SJSA1 (cell line): ENCODE results near the gene GLTPD2. TPM values are rescaled to one million over a fixed set of nuclear protein-coding genes. Genes with fewer than 3 reads are reported as not detected.
"Not testable (repeated sequence)": the region's sequence is repeated elsewhere in the genome, so short reads cannot be mapped to it uniquely, and the experiment has no call there.

Experiments used
- DNase-seq, 2 experiments: peaks; one replicate each; pipeline ENCODE4 v3.0.0-alpha.2; 2015 to 2020; ENCODE audit warnings: low spot score in 2 of 2, low read depth in 1 of 2
- H3K27ac ChIP-seq: fragments of 250-450 bp; sonication (Bioruptor Pico); 2 replicates; pipeline ENCODE4 v1.5.1; 2020; ENCODE audit warnings: mild to moderate bottlenecking, moderate library complexity
- H3K27me3 ChIP-seq: fragments of 250-450 bp; sonication (Bioruptor Pico); replicated peaks from 2 replicates; pipeline ENCODE4 v1.5.1; 2020; ENCODE audit warnings: mild to moderate bottlenecking, moderate library complexity
- H3K36me3 ChIP-seq: fragments of 250-450 bp; sonication (Bioruptor Pico); 2 replicates; pipeline ENCODE4 v1.5.1; 2020; ENCODE audit warnings: mild to moderate bottlenecking
- H3K4me1 ChIP-seq: fragments of 250-450 bp; sonication (Bioruptor Pico); replicated peaks from 2 replicates; pipeline ENCODE4 v1.6.1; 2021; ENCODE audit warnings: mild to moderate bottlenecking
- H3K4me3 ChIP-seq: fragments of 250-450 bp; sonication (Bioruptor Pico); 2 replicates; pipeline ENCODE4 v1.5.1; 2020; ENCODE audit warnings: mild to moderate bottlenecking
- H3K9me3 ChIP-seq: fragments of 250-450 bp; sonication (Bioruptor Pico); replicated peaks from 2 replicates; pipeline ENCODE4 v1.5.1; 2020; ENCODE audit warnings: mild to moderate bottlenecking
- total RNA-seq: library from RNA; depleted of rRNA; stranded (reverse); fragments of >200 nt; shearing (Covaris generic); gene quantifications from 2 replicates; pipeline ENCODE4 v1.2.3, GENCODE V29; 2014

GLTPD2 gene
- total RNA-seq, 1 experiment from 2014 or later, result not detected

- peak; percentile 22 to 85 for DNase-seq
- peaks cover 6% of the 10 kb centered on the region for H3K4me1 ChIP-seq
- peak within 1 kb of the TSS; percentile 59; the same call in 1 of the 2 replicates for H3K27ac ChIP-seq
- peaks cover 6% of the 10 kb centered on the region for H3K36me3 ChIP-seq
- H3K27me3 ChIP-seq, result no peaks in the 10 kb centered on the region
- peak within 1 kb of the TSS; percentile 89 for H3K4me3 ChIP-seq
- no peaks in the 10 kb centered on the region for H3K9me3 ChIP-seq
These were observed 18.2 kb downstream of the GLTPD2 start, which contains the start of gene PLD2 for GRCh38 chr17:4806777-4807604. Gene PLD2, plus strand, starts transcription at chr17:4807152. Its CDS starts 621 bp downstream, at chr17:4807773.

DNA sequence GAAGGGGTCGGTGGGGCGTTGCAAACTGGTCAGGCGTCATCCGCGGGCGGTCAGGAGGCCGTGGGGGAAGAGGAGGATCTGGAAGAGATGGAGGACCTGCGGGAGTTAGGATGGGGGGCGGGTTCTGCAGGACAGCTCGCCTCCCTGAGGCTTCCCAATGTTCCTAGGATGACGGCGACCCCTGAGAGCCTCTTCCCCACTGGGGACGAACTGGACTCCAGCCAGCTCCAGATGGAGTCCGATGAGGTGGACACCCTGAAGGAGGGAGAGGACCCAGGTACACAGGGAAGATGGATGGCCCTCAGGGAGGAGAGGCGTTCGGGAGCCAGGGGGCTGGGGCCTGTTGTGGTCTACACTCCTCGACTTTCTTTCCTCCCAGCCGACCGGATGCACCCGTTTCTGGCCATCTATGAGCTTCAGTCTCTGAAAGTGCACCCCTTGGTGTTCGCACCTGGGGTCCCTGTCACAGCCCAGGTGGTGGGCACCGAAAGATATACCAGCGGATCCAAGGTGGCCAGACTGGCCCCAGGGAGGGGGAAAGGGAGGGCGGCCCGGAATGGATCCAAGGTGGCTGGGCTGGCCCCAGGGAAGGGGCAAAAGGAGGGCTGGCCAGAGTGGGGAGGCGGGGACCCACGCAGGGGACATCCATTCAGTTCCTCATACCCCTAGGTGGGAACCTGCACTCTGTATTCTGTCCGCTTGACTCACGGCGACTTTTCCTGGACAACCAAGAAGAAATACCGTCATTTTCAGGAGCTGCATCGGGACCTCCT lies 19.0 kb downstream of the GLTPD2 start:
- peaks cover 6% of the 10 kb centered on the region for H3K36me3 ChIP-seq
- no peak for DNase-seq
- no peak overlapping the region for H3K27ac ChIP-seq
- no peaks in the 10 kb centered on the region for H3K9me3 ChIP-seq
- peaks cover 6% of the 10 kb centered on the region for H3K4me1 ChIP-seq
- H3K4me3 ChIP-seq, result peak overlapping the region; percentile 89
- no peaks in the 10 kb centered on the region for H3K27me3 ChIP-seq

- no peak for DNase-seq
- peaks cover 6% of the 10 kb centered on the region for H3K4me1 ChIP-seq
- no peaks in the 10 kb centered on the region for H3K27me3 ChIP-seq
- no peaks in the 10 kb centered on the region for H3K9me3 ChIP-seq
- H3K4me3 ChIP-seq, result no peak overlapping the region
- peaks cover 6% of the 10 kb centered on the region for H3K36me3 ChIP-seq
- no peak overlapping the region for H3K27ac ChIP-seq
These were observed 19.6 kb downstream of the GLTPD2 start for GRCh38 chr17:4808378-4808767.

- Histone ChIP-seq H3K36me3 (peaks cover 13% of the 10 kb centered on the region), H3K4me1 (peaks cover 6% of the 10 kb centered on the region), H3K27ac (no peak overlapping the region), H3K4me3 (no peak overlapping the region), H3K27me3 (no peaks in the 10 kb centered on the region), H3K9me3 (no peaks in the 10 kb centered on the region)
- no peak for DNase-seq
These were observed 22.0 kb downstream of the GLTPD2 start for GRCh38 chr17:4810696-4811290.

GRCh38 chr17:4811471-4811870 lies 22.7 kb downstream of the GLTPD2 start:
- H3K4me3 ChIP-seq, result no peak overlapping the region
- peaks cover 6% of the 10 kb centered on the region for H3K4me1 ChIP-seq
- no peaks in the 10 kb centered on the region for H3K9me3 ChIP-seq
- no peak for DNase-seq
- H3K27ac ChIP-seq, result no peak overlapping the region
- H3K27me3 ChIP-seq, result no peaks in the 10 kb centered on the region
- H3K36me3 ChIP-seq, result peaks cover 13% of the 10 kb centered on the region

- no peak for DNase-seq
- H3K4me1 ChIP-seq, result peaks cover 3% of the 10 kb centered on the region
- no peak overlapping the region for H3K4me3 ChIP-seq
- H3K9me3 ChIP-seq, result no peaks in the 10 kb centered on the region
- no peaks in the 10 kb centered on the region for H3K27me3 ChIP-seq
- H3K36me3 ChIP-seq, result peaks cover 20% of the 10 kb centered on the region
- no peak overlapping the region for H3K27ac ChIP-seq
These were observed 23.9 kb downstream of the GLTPD2 start for GRCh38 chr17:4812690-4813089.

GRCh38 chr17:4815043-4815675 lies 26.4 kb downstream of the GLTPD2 start:
- DNase-seq, result no peak
- no peak overlapping the region for H3K27ac ChIP-seq

DNA sequence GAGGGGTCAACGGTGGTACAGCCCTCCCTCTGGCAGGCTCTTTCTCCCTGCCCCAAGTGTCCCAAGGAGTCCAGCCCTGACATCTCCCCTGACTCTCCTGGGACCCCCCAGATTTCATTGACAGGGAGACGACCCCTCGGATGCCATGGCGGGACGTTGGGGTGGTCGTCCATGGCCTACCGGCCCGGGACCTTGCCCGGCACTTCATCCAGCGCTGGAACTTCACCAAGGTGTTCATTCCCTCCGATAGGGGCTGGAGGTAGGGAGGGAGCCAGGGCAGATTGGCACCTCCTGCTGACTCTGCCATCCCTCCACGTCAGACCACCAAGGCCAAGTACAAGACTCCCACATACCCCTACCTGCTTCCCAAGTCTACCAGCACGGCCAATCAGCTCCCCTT lies 28.1 kb downstream of the GLTPD2 start:
- Histone ChIP-seq H3K4me3 (no peak overlapping the region), H3K27ac (no peak overlapping the region), H3K4me1 (no peaks in the 10 kb centered on the region), H3K36me3 (peaks cover 17% of the 10 kb centered on the region), H3K27me3 (no peaks in the 10 kb centered on the region), H3K9me3 (no peaks in the 10 kb centered on the region)
- DNase-seq, result no peak

More at GRCh38 chr17:4815043-4815675, 26.4 kb downstream of the GLTPD2 start:
- no peaks in the 10 kb centered on the region for H3K4me1 ChIP-seq
- H3K9me3 ChIP-seq, result no peaks in the 10 kb centered on the region
- H3K27me3 ChIP-seq, result no peaks in the 10 kb centered on the region
- peaks cover 20% of the 10 kb centered on the region for H3K36me3 ChIP-seq
- H3K4me3 ChIP-seq, result no peak overlapping the region

- peaks cover 17% of the 10 kb centered on the region for H3K36me3 ChIP-seq
- H3K4me1 ChIP-seq, result no peaks in the 10 kb centered on the region
- DNase-seq, result no peak
- H3K9me3 ChIP-seq, result no peaks in the 10 kb centered on the region
- no peaks in the 10 kb centered on the region for H3K27me3 ChIP-seq
- no peak overlapping the region for H3K4me3 ChIP-seq
- H3K27ac ChIP-seq, result no peak overlapping the region
These were observed 29.5 kb downstream of the GLTPD2 start for GRCh38 chr17:4818276-4818675.

DNA sequence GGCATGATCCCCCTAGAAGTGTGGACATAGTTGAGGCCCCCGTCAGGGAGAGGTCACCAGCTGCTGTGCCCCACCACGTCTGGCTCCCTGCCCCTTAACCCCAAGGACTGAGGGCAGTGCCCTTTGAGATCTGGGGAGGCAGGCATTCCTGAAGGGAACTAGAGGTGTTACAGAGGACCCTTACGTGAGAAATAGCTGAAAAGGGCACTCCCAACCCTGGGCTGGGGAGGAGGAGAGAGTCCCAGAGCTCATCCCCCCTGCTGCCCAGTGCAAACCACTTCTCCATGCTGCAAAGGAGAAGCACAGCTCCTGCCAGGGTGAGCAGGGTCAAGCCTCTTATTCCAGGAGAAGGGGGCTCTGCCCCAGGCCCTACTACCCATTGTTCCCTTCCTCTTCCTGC lies 34.1 kb downstream of the GLTPD2 start:
- no peaks in the 10 kb centered on the region for H3K27me3 ChIP-seq
- DNase-seq, result no peak
- no peak overlapping the region for H3K27ac ChIP-seq
- H3K4me1 ChIP-seq, result no peaks in the 10 kb centered on the region
- H3K4me3 ChIP-seq, result no peak overlapping the region
- H3K9me3 ChIP-seq, result no peaks in the 10 kb centered on the region
- H3K36me3 ChIP-seq, result no peaks in the 10 kb centered on the region

DNA sequence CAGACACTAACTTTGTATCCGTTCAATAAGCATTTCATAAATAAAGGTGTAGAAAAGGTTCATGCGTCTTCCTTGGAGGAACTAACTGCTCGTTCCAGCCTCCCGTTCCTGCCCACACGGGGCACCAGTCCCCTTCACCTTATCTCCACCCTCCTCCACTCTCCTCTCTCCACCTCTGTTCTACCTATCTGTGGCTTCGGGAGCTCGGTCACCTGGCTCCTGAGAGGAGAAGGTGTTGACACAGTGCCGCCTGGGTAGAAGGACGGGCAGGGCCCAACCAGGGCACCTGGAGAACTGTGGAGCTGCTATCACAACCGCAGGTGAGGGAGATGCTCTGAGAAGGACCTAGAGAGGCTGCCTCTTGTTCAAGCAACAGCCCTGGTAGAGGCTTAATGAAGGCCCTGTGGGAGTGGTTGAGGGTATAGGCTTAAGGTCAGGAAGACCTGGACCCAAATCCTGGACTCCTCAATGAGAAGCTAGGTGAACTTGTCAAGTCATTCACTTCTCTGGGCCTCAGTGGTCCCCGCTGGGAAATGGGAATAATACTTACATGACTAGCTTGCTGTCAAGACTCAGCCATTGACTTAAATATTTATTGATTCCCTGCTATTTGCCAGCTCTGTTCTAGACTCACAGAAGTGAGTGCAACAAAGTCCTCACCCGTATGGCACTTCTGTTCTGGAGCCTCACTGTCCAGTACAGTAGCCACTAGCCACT lies 34.8 kb downstream of the GLTPD2 start:
- no peaks in the 10 kb centered on the region for H3K9me3 ChIP-seq
- no peak for DNase-seq
- H3K27ac ChIP-seq, result no peak overlapping the region
- H3K27me3 ChIP-seq, result no peaks in the 10 kb centered on the region
- H3K36me3 ChIP-seq, result no peaks in the 10 kb centered on the region
- no peaks in the 10 kb centered on the region for H3K4me1 ChIP-seq
- no peak overlapping the region for H3K4me3 ChIP-seq

DNA sequence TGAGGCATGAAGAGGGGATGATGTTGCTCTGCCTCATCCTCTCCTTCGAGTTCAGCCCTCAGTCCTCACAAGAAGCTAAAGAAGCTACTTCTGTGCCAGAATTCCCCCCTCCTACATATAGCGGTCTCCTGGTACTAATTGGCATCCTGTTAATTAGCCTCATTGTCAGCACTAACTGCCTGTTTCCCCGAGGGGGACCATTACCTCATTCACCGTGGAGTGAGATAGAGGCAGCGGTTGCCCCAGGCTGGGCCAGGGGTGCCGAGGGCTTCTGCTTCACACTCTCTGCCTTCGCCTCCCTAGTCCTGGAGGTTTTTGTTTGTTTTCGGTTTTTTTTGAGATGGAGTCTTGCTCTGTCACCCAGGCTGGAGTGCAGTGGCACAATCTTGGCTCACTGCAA lies 38.6 kb downstream of the GLTPD2 start:
- Histone ChIP-seq H3K4me3 (no peak overlapping the region), H3K4me1 (no peaks in the 10 kb centered on the region), H3K9me3 (no peaks in the 10 kb centered on the region), H3K27me3 (no peaks in the 10 kb centered on the region), H3K36me3 (no peaks in the 10 kb centered on the region), H3K27ac (no peak overlapping the region)
- no peak for DNase-seq

- peak overlapping the region; percentile 79 for H3K27ac ChIP-seq
- H3K36me3 ChIP-seq, DNase-seq, H3K9me3 ChIP-seq, H3K27me3 ChIP-seq: not testable (repeated sequence)
- peak overlapping the region; percentile 86 for H3K4me3 ChIP-seq
- H3K4me1 ChIP-seq, result peaks cover 18% of the 10 kb centered on the region
These were observed 44.0 kb downstream of the GLTPD2 start for GRCh38 chr17:4832829-4833177.
